ENCODE results near the gene NECAB2.

- TF ChIP-seq CTCF (conservative IDR thresholded peaks at IDR 0.05 in 1 of 2, IDR thresholded peaks at IDR 0.05 in 1 of 2; ENCODE audit: extremely low read depth in 1 of 2, insufficient read depth in 1 of 2, low read depth in 1 of 2, low read length in 2 of 2) (no peak), EZH2 (IDR thresholded peaks at IDR 0.05; ENCODE audit: borderline replicate concordance, low read length) (no peak)
These were observed 71.7 kb downstream of the NECAB2 start for GRCh38 chr16:84039696-84040095.

Measured in mammary epithelial cell (primary cell).